MM.1S (cell line): ENCODE data around the gene KDSR.

Experiments used
- CTCF ChIP-seq: fragments of 300-600 bp; sonication (generic); IDR thresholded peaks from 2 replicates; pipeline ENCODE4 v1.5.1; 2016; ENCODE audit warnings: antibody characterized with exemption, low read length, mixed read lengths
- EZH2 ChIP-seq: fragments of 300-600 bp; sonication (generic); optimal IDR thresholded peaks from 2 replicates; pipeline ENCODE3; 2017; ENCODE audit warnings: low read depth, mild to moderate bottlenecking, antibody characterized with exemption, low read length, mixed read lengths
- EZH2phosphoT487 ChIP-seq: fragments of 300-600 bp; sonication (generic); IDR thresholded peaks from 2 replicates; pipeline ENCODE4 v1.6.1; 2018; ENCODE audit warnings: antibody characterized with exemption, low read length

DNA sequence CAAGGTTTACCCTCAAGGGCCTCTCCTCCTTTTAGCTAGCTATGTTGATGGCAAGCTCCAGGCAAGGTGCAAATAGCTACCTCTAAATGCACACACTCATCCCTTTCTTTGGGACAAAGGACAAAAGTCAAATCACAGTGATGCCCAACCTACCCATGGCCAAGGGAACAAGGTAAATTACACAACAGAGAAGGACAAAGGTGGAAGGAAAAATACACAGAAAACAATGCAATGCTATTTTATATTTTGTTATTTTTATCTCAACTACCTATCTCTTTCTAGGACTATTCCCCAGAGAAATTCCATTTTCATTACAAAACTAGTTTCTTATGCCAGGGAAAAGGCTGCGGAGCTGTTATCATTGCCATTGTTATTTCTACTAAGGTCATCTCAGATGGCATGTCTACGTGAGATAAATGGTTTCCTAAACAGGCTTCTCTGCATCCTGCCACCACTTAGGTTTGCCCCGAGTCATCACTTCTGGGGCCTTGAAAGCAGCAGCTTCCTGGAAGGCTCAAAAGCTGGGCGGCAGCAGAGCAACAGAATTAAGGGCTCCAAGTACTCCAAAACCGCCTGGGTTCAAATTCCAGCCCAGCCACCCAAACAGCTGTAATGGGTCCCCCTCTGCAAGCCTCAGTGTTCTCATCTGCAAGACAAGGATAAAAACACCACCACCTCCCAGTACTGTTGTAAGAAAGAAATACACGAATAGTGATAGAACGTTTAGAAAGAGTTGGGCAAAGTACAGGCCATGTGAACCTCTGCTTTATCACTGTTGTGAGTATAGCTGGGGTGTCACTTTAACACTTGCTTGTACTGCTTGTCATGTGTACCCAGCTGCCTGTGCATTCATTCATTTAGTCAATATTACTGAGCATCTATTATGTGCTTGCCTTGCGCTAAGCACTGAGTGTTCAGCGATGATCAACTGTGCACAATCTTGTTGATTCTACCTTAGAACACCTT, 68.3 kb downstream of the KDSR start:
- TF ChIP-seq CTCF (no peak), EZH2 (no peak), EZH2phosphoT487 (no peak)
